ENCODE results near the gene ACSM2B.
"Not testable (repeated sequence)": the region's sequence is repeated elsewhere in the genome, so short reads cannot be mapped to it uniquely, and the experiment has no call there.

The ACSM2B gene, protein sequence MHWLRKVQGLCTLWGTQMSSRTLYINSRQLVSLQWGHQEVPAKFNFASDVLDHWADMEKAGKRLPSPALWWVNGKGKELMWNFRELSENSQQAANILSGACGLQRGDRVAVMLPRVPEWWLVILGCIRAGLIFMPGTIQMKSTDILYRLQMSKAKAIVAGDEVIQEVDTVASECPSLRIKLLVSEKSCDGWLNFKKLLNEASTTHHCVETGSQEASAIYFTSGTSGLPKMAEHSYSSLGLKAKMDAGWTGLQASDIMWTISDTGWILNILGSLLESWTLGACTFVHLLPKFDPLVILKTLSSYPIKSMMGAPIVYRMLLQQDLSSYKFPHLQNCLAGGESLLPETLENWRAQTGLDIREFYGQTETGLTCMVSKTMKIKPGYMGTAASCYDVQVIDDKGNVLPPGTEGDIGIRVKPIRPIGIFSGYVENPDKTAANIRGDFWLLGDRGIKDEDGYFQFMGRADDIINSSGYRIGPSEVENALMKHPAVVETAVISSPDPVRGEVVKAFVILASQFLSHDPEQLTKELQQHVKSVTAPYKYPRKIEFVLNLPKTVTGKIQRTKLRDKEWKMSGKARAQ

GRCh38 chr16:20576145-20576544 lies at the start of gene ACSM2B:
TSS of gene ACSM2B (minus strand) at chr16:20576367. CDS start at chr16:20564845, 11,522 bp downstream.
- FAIRE-seq; DNase-seq (ENCODE audit: insufficient read length, low spot score): not testable (repeated sequence)

DNA sequence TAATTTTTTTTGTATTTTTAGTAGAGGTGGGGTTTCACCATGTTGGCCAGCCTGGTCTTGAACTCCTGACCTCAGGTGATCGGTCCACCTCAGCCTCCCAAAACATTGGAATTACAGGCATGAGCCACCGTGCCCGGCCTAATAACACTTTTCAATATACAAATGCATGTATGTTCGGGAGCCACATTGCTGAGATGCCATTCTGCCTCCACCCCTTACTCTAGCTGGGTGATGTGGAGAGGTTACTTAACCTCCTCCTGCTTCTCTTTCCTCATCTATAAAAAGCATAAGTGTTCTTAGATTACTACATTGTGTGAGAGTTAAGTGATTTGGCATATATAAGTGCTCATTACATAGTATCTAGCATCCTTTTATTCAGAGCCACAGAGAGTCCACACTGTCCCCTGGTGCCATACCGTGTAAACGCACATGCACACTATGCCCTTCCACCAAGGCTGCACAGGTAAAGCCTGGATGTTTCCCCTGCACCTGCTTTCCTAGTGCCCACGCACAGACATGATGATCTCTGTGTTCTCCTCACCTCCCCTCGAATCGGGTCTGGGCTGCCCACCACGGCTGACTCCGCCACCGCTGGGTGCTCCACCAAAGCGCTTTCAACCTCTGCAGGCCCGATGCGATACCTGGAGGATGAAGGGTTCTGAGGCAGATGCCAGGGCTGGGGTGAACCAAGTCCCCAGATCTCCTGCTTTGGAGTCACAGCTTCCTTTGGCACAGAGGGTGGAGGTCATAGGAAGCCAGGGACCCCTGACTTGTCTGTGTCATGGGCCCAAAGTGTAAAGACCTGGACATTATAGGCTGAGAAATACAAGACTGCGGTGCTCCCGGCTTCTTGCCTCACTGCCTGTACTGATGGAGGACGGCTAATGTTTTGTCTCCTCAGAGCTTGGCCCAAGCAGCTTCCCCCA lies 49.0 kb upstream of the ACSM2B start:
- DNase-seq (ENCODE audit: insufficient read length, low spot score) (no peak), FAIRE-seq (no peak)

DNA sequence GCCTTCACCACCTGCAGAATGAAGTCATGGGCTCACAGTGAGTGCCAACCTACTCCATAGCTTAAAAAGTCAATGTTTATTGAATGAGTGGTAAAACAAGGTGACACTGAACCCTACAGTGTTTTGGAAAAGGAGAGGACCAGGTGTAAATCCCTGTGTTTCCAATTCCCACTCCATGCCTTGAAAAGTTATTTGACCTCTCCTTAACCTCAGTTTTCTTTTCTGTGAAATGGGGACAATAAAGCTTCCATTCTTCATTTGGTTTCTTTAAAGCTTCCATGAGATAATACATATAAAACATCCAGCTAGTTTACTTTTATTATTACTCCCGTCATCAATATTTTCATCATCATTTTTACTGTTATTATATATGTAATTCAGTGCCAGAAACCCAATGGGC lies 48.0 kb upstream of the ACSM2B start:
- FAIRE-seq (no peak), DNase-seq (ENCODE audit: insufficient read length, low spot score) (no peak)

- FAIRE-seq (no peak), DNase-seq (ENCODE audit: insufficient read length, low spot score) (no peak)
These were observed 46.3 kb upstream of the ACSM2B start for GRCh38 chr16:20622498-20622870.

- no peak for FAIRE-seq
These were observed 45.2 kb upstream of the ACSM2B start for GRCh38 chr16:20621406-20621805.

DNA sequence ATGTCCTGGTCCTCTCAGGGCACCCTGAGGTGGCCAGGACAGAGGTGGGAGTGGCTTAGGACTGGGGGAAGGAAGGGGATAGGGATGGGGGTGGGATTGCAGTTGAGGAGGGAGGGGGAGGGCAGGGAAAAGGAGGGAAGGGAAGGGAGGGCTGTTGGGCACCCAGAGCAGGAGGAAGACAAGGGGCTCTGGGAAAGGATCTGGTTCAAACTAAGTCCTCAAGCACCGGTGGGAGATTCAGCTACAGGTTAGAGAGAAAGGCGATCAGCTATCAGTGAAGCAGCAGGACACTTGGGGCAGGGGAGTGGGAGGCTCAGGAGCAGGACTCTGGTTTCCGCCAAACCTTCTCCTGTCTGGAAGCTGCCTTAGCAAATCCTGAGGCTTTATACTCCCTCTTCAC lies 44.6 kb upstream of the ACSM2B start:
- DNase-seq (ENCODE audit: insufficient read length, low spot score) (no peak), FAIRE-seq (no peak)

More at GRCh38 chr16:20621406-20621805, 45.2 kb upstream of the ACSM2B start:
- no peak for DNase-seq (ENCODE audit: insufficient read length, low spot score)

DNA sequence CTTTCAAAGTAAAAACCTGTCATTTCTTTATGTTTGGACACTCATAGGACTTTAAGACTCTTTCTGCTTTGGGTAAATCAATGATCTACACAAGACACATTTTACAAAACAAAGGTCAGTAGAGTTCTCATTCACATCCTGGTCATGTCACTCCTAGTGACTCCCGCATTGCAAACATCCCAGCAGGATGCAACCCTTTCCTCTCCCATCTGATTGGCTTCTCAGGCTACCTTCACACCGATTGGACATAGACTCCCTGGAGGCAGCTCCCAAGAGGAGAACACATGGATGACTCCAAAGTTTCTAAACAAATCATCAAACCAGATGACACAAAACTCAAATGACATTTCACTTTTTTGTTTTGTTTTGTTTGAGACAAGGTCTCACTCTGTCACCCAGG lies 43.8 kb upstream of the ACSM2B start:
- FAIRE-seq: no peak
- DNase-seq (ENCODE audit: insufficient read length, low spot score): no peak

DNA sequence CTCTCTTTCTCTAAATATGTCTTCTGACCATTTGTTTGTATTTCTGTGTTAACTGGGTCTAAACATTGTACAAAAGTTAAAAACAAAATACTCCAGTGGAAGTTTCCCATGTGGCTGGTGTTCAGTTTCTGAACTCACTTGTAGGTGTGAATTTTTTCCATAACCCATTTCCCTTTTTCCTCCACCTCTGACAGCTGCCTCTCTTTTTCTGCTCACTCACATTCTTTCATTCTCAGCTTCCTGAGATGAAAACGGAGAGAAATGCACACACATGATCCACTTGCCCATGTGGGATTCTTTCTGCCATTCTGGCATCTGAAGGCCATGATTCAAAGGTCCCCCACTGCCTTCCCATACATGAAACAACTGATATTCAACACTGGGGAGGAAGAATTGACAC lies 41.1 kb upstream of the ACSM2B start:
- no peak for FAIRE-seq
- no peak for DNase-seq (ENCODE audit: insufficient read length, low spot score)

GRCh38 chr16:20614186-20615141 lies 38.3 kb upstream of the ACSM2B start:
- no peak for DNase-seq (ENCODE audit: insufficient read length, low spot score)
- no peak for FAIRE-seq

DNA sequence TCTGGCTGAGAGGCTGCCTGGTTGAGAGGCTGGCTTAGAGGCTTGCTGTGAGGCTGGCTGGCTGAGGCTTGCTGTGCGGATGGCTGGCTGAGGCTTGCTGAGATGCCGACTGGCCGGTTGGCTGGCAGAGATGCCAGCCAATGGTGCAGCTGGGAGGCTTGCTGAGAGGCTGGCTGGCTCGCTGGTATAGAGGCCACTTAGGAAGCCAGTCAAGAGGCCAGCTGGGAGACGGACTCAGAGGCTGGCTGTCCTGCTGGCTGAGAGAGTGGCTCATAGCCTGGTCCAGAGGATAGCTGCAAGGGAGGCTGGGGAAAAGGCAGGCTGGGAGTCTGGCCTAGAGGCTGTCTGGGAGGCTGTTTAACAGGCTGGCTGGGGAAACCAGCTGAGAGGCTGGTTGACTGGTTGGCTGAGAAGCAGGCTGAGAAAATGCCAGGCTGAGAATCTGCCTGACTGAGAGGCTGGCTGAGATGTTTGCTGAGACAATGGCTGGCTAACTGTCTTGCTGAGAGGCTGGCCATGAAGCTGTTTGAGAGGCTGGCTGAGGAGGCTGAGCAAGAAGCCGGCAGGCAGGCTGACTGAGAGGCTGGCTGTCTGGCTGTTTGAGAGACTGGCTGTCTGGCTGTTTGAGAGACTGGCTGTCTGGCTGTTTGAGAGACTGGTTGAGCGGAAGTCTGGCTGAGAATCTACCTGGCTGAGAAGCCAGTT lies 37.5 kb upstream of the ACSM2B start:
- no peak for FAIRE-seq
- no peak for DNase-seq (ENCODE audit: insufficient read length, low spot score)

DNA sequence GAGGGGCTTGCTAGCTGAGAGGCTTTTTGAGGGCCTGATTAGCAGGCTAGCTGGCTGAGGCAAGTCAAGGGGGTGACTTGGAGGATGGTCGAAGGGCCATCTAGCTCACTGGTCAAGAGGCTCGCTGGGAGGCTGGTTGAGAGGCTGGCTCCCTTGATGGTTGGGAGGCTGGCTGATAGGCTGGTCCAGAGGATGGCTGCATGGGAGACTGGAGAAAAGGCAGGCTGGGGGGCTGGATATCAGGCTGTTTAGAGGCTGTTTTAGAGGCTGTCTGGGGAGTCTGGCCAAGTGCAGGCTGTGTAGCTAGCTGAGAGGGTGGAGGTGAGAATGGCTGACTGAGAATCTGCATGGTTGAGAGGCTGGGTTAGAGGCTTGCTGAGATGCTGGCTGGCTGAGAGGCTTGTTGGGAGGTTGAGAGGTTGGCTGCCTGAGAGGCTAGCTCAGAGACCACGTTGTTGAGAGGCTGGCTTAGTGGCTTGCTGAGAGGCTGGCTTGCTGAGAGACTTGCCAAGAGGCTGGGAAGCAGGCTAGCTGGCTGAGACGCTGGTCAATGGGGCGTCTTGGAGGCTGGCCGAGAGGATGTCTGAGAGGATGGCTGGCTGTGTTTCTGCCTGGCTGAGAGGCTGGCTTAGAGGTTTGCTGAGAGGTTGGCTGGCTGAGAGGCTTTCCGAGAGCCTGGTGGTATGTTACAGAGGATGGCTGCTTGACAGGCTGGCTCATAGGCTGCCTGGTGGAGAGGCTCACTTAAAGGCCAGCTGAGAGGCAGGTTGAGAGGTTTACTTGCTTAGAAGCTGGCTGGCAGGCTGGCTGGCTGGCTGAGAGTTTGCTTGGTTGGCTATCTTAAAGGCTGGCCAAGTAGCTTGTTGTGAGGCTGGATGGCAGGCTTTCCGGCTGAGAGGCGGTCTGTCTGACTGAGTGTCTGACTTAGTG lies 36.6 kb upstream of the ACSM2B start:
- FAIRE-seq: no peak
- no peak for DNase-seq (ENCODE audit: insufficient read length, low spot score)

- no peak for DNase-seq (ENCODE audit: insufficient read length, low spot score)
- no peak for FAIRE-seq
These were observed 35.9 kb upstream of the ACSM2B start for GRCh38 chr16:20611975-20612481.

GRCh38 chr16:20611350-20611902 lies 35.3 kb upstream of the ACSM2B start:
- no peak for DNase-seq (ENCODE audit: insufficient read length, low spot score)
- FAIRE-seq: no peak

GRCh38 chr16:20610892-20611349 lies 34.8 kb upstream of the ACSM2B start:
- DNase-seq (ENCODE audit: insufficient read length, low spot score) (no peak), FAIRE-seq (no peak)

DNA sequence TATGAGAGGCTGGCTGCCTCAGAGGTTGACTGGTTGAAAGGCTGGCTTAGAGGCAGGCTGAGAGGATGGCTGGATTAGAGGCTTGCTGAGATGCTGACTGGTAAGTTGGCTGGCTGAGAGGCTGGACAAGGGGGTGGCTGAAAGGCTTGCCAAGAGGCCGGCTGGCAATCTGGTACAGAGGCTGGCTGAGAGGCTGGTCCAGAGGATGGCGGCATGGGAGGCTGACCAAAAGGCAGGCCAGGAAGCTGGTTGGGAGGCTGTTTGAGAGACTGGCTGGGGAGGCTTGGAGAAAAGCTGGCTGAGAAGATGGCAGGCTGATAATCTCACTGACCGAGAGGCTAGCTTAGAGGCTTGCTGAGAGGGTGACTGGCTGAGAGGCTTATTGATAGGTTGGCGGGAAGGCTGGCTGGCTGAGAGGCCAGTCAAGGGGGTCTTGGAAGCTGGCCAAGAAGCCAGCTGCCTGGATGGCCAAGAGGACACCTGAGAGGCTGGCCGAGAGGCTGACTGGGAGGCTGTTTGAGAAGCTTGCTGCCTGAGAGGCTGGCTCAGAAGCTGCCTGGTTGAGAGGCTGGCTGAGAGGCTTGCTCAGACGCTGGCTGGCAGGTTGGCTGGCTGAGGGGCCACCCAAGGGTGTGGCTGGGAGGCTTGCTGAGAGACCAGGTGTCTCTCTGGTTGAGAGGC lies 34.2 kb upstream of the ACSM2B start:
- FAIRE-seq (no peak), DNase-seq (ENCODE audit: insufficient read length, low spot score) (no peak)

DNA sequence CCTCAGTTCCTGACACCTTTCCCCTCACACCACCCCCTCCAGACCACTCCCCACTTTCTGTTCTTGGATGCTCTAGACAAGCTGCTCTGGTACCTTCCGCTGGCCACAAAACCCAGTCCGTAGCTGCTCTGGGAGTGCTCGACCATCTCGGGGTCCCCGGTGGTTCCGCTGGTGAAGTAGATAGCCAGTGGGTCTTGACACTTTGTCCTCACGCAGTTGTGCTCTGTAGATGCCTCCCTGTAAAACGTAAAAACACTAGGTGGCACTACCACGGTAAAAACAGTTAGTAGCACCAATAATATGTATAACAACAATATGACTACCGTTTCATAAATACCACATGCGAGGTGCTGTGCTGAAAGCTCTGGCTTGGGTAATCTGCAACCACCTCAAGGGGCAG lies 26.0 kb upstream of the ACSM2B start:
- FAIRE-seq; DNase-seq (ENCODE audit: insufficient read length, low spot score): not testable (repeated sequence)

DNA sequence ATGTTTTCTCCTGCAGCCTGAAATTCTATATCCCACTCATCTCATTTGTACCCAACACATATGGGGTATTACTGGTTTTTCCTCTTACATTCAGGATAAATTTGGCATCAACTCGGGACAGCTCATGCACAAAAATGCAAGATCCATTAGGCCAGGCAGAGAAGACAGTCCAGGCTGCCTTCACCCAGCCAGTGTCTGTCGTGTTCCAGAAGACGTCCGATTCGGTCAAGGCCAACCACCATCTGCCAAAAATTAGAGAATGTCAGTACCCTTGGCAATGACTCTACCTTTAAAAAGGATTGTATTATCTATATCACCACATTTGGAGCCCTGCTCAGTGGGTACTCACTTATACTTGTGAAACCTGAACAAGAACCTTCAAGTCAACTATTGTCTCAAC lies 23.3 kb upstream of the ACSM2B start:
- not testable (repeated sequence) for DNase-seq (ENCODE audit: insufficient read length, low spot score); FAIRE-seq

All from GM19239 (cell line).